Choroid plexus epithelial cell (primary cell): ENCODE data around the gene DAO.
A peak's percentile ranks its signal among the peaks of the same experiment; 100 is the strongest.

Source experiments
- DNase-seq: peaks from one replicate; pipeline ENCODE4 v3.0.0-alpha.2; 2010; ENCODE audit warnings: low read depth
- H3K4me3 ChIP-seq: 2 replicates; pipeline ENCODE4 v1.5.1; 2011; ENCODE audit warnings: low read depth, mild to moderate bottlenecking, control low read depth, low read length, moderate library complexity
- CTCF ChIP-seq: conservative IDR thresholded peaks from 2 replicates; pipeline ENCODE4 v1.5.1; 2011; ENCODE audit warnings: low read depth, mild to moderate bottlenecking, control low read depth, inconsistent platforms, low read length, moderate library complexity

Gene DAO

GRCh38 chr12:108933949-108934348, 54.1 kb downstream of the DAO start:
- TF ChIP-seq CTCF = no peak
- no peak overlapping the region for H3K4me3 ChIP-seq
- no peak for DNase-seq

- DNase-seq = no peak
- no peak for TF ChIP-seq CTCF
- H3K4me3 ChIP-seq = no peak overlapping the region
Measured at GRCh38 chr12:108935159-108935763, 55.4 kb downstream of the DAO start.

GRCh38 chr12:108938247-108938924, 58.5 kb downstream of the DAO start:
- DNase-seq = no peak
- TF ChIP-seq CTCF = no peak
- H3K4me3 ChIP-seq = no peak overlapping the region

GRCh38 chr12:108939594-108939993, 59.7 kb downstream of the DAO start:
- DNase-seq = peak; percentile 63
- no peak overlapping the region for H3K4me3 ChIP-seq
- TF ChIP-seq CTCF = no peak

- DNase-seq = no peak
- H3K4me3 ChIP-seq = no peak overlapping the region
- no peak for TF ChIP-seq CTCF
Measured at GRCh38 chr12:108940138-108940537, 60.2 kb downstream of the DAO start.

GRCh38 chr12:108947097-108947496, 67.2 kb downstream of the DAO start:
- H3K4me3 ChIP-seq = no peak overlapping the region
- no peak for TF ChIP-seq CTCF
- no peak for DNase-seq

- no peak for TF ChIP-seq CTCF
- H3K4me3 ChIP-seq = no peak overlapping the region
Measured at GRCh38 chr12:108948367-108948766, 68.5 kb downstream of the DAO start.

More at GRCh38 chr12:108948367-108948766, 68.5 kb downstream of the DAO start:
- DNase-seq = no peak
